ENCODE data around the gene P4HB.

P4HB gene

DNA sequence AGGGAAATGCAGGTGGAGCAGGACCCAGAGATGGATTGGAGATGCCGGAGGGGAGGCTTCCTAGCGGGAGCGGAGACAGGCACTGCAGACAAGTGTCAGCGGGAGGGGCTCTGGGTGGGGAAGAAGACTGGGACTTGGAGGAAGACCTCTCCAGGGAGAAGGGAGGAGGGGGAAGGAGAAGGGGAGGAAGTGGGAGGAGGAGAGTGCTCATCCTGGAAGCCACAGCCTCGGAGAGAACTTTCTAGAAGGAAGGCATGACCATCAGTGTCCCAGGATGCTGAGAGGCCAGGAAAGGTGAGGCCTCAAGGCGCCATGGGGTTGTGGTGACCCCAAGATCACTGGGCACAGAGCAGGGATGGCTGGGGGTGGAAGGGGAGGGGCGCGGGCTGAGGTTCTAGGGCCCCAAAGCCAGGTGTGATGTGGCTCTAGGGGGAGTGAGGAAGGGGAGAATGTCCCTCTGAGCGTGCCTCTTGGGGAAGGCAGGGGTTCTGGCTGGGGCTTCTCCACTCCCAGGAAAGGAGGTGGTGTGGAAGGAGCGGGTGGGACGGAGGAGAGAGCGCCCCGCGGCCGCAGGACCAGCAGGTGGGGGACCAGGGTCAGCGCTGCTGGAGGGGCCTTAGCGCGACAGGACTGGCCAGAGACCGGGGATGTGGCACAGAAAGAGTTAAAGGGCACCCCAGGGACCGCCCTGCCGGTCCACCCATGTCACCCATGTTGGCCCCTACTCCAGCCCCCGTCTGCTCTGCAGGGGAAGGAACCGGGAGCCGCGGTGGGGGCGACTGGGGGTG, 57.3 kb downstream of the P4HB start:
- Histone ChIP-seq H3K9ac (ENCODE audit: low read depth, low read length) (peak overlapping the region; percentile 57; the same call in 1 of the 2 replicates), H3K4me1 (ENCODE audit: insufficient read depth, low read length) (no peaks in the 10 kb centered on the region), H3K36me3 (ENCODE audit: insufficient read depth, low read length) (no peaks in the 10 kb centered on the region)

DNA sequence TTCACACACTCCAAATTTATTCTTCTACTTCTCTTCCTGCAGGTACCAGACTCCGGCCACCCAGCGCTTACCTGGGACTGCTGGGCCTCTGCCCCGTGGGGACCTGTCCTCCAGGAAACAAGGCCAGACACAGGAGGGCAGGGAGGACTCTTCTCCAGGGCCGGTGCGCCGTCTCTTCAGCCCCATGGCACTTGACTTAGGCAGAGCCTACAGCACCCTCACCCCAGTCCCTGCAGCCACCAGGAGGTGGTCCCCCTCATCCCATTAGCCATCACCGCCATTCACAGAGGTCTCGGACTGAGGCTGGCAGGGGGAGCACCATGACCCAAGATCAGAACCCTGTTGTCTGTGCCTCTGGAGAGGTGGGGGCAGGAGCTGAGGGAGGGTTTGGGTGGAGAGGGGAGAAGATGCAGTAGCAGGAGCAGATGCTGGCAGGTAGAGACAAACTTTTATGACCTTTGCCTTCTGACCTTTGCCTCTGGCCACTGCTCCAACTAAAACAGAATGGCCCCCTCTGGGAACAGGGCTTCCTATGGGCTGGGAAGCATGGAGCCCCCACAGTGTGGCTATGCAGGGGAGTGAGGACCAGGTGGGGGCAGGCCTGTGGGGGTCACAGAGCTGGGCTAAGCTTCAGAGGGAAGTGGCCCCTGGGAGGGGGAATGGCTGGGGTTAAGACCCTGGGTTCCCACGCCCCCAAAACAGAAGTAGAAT, 58.1 kb downstream of the P4HB start:
- peaks cover 4% of the 10 kb centered on the region; the same call in 1 of the 2 replicates for H3K9me3 ChIP-seq (ENCODE audit: control insufficient read depth, insufficient read depth, low read length)
- H3K9ac ChIP-seq (ENCODE audit: low read depth, low read length) = no peak overlapping the region
- no peaks in the 10 kb centered on the region for H3K4me1 ChIP-seq (ENCODE audit: insufficient read depth, low read length)
- no peaks in the 10 kb centered on the region for H3K36me3 ChIP-seq (ENCODE audit: insufficient read depth, low read length)

More for the DNA sequence above, 57.3 kb downstream of the P4HB start:
- peaks cover 4% of the 10 kb centered on the region; the same call in 1 of the 2 replicates for H3K9me3 ChIP-seq (ENCODE audit: control insufficient read depth, insufficient read depth, low read length)

DNA sequence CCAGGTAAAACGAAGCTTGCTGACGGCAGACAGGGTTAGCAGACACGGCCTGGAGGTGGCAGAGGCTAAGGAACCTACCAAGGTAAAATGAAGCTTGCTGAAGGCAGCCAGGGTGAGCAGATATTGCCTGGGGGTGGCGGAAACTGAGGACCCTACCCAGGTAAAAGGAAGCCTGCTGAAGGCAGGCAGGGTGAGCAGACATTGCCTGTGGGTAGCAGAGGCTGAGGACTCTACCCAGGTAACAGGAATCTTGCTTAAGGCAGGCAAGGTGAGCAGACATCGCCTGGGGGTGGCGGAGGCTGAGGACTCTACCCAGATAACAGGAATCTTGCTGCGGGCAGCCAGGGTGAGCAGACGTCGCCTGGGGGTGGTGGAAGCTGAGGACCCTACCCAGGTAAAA, 59.0 kb downstream of the P4HB start:
- Histone ChIP-seq H3K36me3 (ENCODE audit: insufficient read depth, low read length) (no peaks in the 10 kb centered on the region), H3K9me3 (ENCODE audit: control insufficient read depth, insufficient read depth, low read length) (peaks cover 4% of the 10 kb centered on the region; the same call in 1 of the 2 replicates)

DNA sequence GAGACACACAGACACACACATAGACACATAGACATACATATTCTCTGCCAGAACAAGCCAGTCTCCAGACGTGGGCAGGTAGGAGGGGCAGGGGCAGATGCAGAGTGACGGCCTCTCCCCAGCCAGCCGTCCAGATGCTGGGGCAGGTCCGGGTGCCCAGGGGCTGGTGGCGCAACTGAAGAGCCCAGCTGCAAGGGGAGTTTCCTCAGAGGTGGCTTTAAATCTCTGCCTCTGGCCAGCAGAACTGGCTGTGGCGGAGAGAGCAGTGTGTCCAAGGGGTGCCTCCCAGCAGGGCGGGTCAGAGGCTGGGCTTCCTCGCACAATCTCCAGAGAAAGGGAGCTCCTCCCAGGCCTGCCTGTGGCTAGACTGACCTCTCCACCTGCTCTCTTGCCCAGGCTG, 65.8 kb downstream of the P4HB start:
- Histone ChIP-seq H3K9ac (ENCODE audit: low read depth, low read length) (no peak overlapping the region), H3K9me3 (ENCODE audit: control insufficient read depth, insufficient read depth, low read length) (no peaks in the 10 kb centered on the region), H3K36me3 (ENCODE audit: insufficient read depth, low read length) (no peaks in the 10 kb centered on the region), H3K4me1 (ENCODE audit: insufficient read depth, low read length) (no peaks in the 10 kb centered on the region)

More for the DNA sequence above, 59.0 kb downstream of the P4HB start:
- H3K9ac ChIP-seq (ENCODE audit: low read depth, low read length) = no peak overlapping the region
- H3K4me1 ChIP-seq (ENCODE audit: insufficient read depth, low read length) = no peaks in the 10 kb centered on the region

DNA sequence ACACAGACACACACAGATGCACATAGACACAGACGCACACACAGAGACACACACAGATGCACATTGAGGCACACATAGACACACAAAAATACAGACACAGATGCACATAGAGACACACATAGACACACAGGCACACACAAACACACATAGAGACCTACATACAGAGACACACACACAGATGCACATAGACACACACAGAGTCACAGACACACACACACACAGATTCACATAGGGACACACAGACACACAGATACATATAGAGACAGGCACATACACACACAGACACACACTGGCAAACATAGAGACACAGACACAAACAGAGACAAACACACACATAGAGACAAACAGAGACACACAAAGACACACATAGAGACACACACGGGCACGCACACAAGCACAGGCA, 66.3 kb downstream of the P4HB start:
- no peaks in the 10 kb centered on the region for H3K4me1 ChIP-seq (ENCODE audit: insufficient read depth, low read length)
- H3K9ac ChIP-seq (ENCODE audit: low read depth, low read length) = no peak overlapping the region
- H3K36me3 ChIP-seq (ENCODE audit: insufficient read depth, low read length) = no peaks in the 10 kb centered on the region
- no peaks in the 10 kb centered on the region for H3K9me3 ChIP-seq (ENCODE audit: control insufficient read depth, insufficient read depth, low read length)

Measured in ES-I3 (cell line).